ENCODE measurements around the gene RIPPLY3. TPM values are rescaled to one million over a fixed set of nuclear protein-coding genes. Genes with fewer than 3 reads are reported as not detected.

Gene RIPPLY3
- total RNA-seq, 4 donors from 2014 or later = 0.40 to 0.57 (median 0.47) TPM; not detected in 1

DNA sequence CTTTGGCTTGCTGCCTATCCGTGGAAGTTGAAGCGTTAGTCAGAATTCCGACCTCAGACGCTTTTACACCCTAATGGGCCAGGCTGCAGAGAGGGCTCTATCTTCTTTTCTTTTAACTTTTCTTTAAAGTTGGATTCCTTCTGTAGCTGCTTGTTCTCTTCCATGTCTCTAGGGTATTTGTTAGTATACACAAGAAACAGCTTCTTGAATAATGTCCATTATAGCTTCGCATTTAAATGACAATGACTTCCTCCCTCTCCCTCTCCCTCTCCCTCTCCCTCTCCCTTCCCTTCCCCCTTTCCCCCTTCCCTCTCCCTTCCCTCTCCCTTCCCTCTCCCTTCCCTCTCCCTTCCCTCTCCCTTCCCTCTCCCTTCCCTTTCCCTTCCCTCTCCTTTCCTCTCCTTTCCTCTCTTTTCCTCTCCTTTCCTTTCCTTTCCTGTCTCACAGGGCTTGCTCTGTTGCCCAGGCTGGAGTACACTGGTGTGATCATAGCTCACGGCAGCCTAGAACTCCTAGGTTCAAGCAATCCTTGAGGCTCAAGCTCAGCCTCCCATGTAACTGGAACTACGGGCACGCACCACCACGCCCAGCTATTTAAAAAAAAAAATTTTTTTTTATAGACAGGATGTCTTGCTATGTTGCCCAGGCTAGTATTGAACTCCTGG lies 33.0 kb downstream of the RIPPLY3 start:
- TF ChIP-seq POLR2A (IDR thresholded peaks at IDR 0.05) = no peak
- TF ChIP-seq, protein P1, sequence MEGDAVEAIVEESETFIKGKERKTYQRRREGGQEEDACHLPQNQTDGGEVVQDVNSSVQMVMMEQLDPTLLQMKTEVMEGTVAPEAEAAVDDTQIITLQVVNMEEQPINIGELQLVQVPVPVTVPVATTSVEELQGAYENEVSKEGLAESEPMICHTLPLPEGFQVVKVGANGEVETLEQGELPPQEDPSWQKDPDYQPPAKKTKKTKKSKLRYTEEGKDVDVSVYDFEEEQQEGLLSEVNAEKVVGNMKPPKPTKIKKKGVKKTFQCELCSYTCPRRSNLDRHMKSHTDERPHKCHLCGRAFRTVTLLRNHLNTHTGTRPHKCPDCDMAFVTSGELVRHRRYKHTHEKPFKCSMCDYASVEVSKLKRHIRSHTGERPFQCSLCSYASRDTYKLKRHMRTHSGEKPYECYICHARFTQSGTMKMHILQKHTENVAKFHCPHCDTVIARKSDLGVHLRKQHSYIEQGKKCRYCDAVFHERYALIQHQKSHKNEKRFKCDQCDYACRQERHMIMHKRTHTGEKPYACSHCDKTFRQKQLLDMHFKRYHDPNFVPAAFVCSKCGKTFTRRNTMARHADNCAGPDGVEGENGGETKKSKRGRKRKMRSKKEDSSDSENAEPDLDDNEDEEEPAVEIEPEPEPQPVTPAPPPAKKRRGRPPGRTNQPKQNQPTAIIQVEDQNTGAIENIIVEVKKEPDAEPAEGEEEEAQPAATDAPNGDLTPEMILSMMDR (IDR thresholded peaks at IDR 0.05) = no peak
- no peak for DNase-seq
- H3K9me3 ChIP-seq = no peaks in the 10 kb centered on the region
- intact Hi-C loops (cut with DNase I) = no loop called here
- H3K4me3 ChIP-seq = no peak overlapping the region
- no peak overlapping the region for H3K27ac ChIP-seq
- WGBS, 2 donors = 66 to 78% methylated on average over 9 of the region's 9 CpGs
- no peaks in the 10 kb centered on the region for H3K36me3 ChIP-seq
- H3K27me3 ChIP-seq = no peaks in the 10 kb centered on the region
- peaks cover 0 to 13% (median 0%) of the 10 kb centered on the region in 3 donors for H3K4me1 ChIP-seq

DNA sequence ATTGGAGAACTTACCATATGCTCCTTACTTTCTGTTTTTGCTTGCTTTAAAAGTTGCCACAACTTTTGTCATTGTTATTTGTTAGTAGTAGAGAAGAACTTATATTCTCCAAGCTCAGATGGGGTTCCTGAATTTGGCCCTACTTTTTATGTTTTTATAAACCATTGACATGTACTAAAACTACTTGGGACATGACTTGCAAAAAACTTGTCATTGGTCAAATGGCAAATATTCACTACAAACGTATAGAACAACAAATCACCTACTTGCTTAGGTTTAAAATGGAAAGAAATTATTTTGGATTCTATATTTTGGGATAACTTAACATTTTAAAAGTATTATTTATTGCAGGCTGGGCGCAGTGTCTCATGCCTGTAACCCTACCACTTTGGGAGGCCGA lies 33.7 kb downstream of the RIPPLY3 start:
- Histone ChIP-seq H3K36me3 (no peaks in the 10 kb centered on the region), H3K27ac (no peak overlapping the region), H3K4me1 (peaks cover 0 to 13% (median 0%) of the 10 kb centered on the region in 3 donors), H3K27me3 (no peaks in the 10 kb centered on the region), H3K9me3 (no peaks in the 10 kb centered on the region), H3K4me3 (no peak overlapping the region)
- TF ChIP-seq POLR2A (IDR thresholded peaks at IDR 0.05) = no peak
- TF ChIP-seq, protein P1 (IDR thresholded peaks at IDR 0.05) = no peak
- 87 to 92% methylated on average over 3 of the region's 3 CpGs for WGBS, 2 donors
- DNase-seq = no peak
- intact Hi-C loops (cut with DNase I) = no loop called here

- H3K36me3 ChIP-seq = no peaks in the 10 kb centered on the region
- intact Hi-C loops (cut with DNase I) = no loop called here
- H3K27ac ChIP-seq = no peak overlapping the region
- TF ChIP-seq, protein P1 (IDR thresholded peaks at IDR 0.05) = no peak
- no peak for TF ChIP-seq POLR2A (IDR thresholded peaks at IDR 0.05)
- H3K9me3 ChIP-seq = no peaks in the 10 kb centered on the region
- 75 to 87% methylated on average over 2 to 3 of the region's 4 CpGs for WGBS, 2 donors
- H3K4me1 ChIP-seq = peaks cover 2 to 16% (median 3%) of the 10 kb centered on the region in 3 donors
- no peak overlapping the region for H3K4me3 ChIP-seq
- no peak for DNase-seq
- H3K27me3 ChIP-seq = peaks cover 0 to 2% (median 0%) of the 10 kb centered on the region in 4 donors
Measured at GRCh38 chr21:37041706-37042271, 35.3 kb downstream of the RIPPLY3 start.

DNA sequence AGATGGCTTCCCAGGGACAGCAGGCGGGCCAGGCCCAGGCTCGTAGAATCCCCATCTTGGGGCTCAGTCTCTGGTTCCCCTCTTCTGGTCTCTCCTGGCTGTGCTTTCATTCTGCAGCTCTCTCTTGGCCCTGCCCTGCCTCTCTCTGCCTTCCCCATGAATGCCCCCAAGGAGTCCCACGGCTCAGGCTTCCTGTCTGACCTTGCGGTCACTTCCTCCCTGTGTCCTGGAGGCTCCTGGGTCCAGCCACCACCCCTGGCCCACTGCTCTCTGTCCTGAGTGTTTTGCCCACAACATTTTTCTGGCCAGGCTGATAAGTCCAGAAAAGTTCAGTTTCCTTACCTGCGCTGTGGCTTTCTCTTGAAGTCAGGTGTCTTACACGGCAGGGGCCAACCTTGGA lies 37.3 kb downstream of the RIPPLY3 start:
- TF ChIP-seq POLR2A (IDR thresholded peaks at IDR 0.05) = no peak
- TF ChIP-seq, protein P1 (IDR thresholded peaks at IDR 0.05) = no peak
- H3K27me3 ChIP-seq = peaks cover 0 to 7% (median 0%) of the 10 kb centered on the region in 4 donors
- H3K4me1 ChIP-seq = peaks cover 4 to 24% (median 5%) of the 10 kb centered on the region in 3 donors
- no peak for DNase-seq
- 81 to 89% methylated on average over 4 to 6 of the region's 6 CpGs for WGBS, 2 donors
- intact Hi-C loops (cut with DNase I) = no loop called here
- no peaks in the 10 kb centered on the region for H3K9me3 ChIP-seq
- no peaks in the 10 kb centered on the region for H3K36me3 ChIP-seq
- no peak overlapping the region for H3K4me3 ChIP-seq
- no peak overlapping the region for H3K27ac ChIP-seq

- Histone ChIP-seq H3K4me3 (no peak overlapping the region), H3K4me1 (peaks cover 4 to 24% (median 5%) of the 10 kb centered on the region in 3 donors), H3K27ac (no peak overlapping the region), H3K9me3 (no peaks in the 10 kb centered on the region), H3K36me3 (no peaks in the 10 kb centered on the region), H3K27me3 (peaks cover 0 to 7% (median 0%) of the 10 kb centered on the region in 4 donors)
- TF ChIP-seq, protein P1 (IDR thresholded peaks at IDR 0.05) = no peak
- TF ChIP-seq POLR2A (IDR thresholded peaks at IDR 0.05) = no peak
- intact Hi-C loops (cut with DNase I) = no loop called here
- 96 to 100% methylated on average over 2 to 3 of the region's 3 CpGs for WGBS, 2 donors
- DNase-seq = no peak
Measured at GRCh38 chr21:37044643-37045042, 38.1 kb downstream of the RIPPLY3 start.

All from esophagus squamous epithelium (tissue), 5 donors.